Fibroblast of villous mesenchyme (primary cell): Measurements from ENCODE around the gene STRA8. TPM values are rescaled to one million over a fixed set of nuclear protein-coding genes. Genes with fewer than 3 reads are reported as not detected.

ENCODE experiments used
- DNase-seq: peaks from one replicate; pipeline ENCODE4 v3.0.0-alpha.2; 2010; ENCODE audit warnings: low read depth
- H3K4me3 ChIP-seq: 2 replicates; pipeline ENCODE4 v1.5.1; 2011; ENCODE audit warnings: low read depth, mild to moderate bottlenecking, low read length
- CTCF ChIP-seq: IDR thresholded peaks from 2 replicates; pipeline ENCODE4 v1.5.1; 2012; ENCODE audit warnings: low read depth, mild to moderate bottlenecking, low read length; ENCODE audit not compliant: insufficient read depth
- total RNA-seq: library from RNA; depleted of rRNA; stranded (reverse); fragments of >200 nt; gene quantifications from 2 replicates; pipeline ENCODE4 v1.2.3, GENCODE V29; 2012

STRA8 gene
- total RNA-seq, 1 donor: not detected

DNA sequence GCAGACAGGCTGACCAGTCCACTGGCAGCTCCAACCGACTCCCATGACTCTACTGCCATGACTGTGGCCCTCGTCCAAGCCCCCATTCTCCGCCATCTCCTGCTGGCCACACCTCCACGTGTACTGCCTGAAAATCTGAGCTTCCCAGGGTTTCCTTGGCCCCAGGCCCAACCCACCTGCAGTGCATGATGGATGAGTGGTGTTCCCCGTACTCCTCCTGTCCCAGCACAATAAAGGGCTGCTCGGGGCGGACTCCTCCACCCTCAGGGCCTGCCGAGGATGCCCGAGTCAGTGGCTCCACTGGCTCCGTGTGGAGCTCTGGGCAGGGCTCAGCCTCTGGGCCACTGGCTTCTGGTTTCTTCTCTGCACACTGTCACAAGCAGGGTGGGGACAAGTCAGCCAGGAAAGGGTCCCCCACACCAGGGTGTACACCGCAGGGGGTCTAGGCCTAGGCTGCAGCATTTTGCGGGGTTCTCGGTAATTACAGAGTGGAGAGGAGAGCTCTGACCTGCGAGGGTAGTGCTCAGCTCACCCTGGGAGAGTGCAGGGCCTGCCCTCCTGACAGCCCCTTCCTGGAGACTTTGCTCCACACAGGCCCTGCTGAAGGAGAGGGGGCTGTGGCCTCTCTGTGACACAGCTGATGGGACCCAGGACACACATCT lies 37.5 kb upstream of the STRA8 start:
- no peak overlapping the region for H3K4me3 ChIP-seq
- TF ChIP-seq CTCF: no peak
- DNase-seq: no peak

GRCh38 chr7:135197343-135197742 lies 36.3 kb upstream of the STRA8 start:
- DNase-seq: no peak
- TF ChIP-seq CTCF: no peak
- no peak overlapping the region for H3K4me3 ChIP-seq

GRCh38 chr7:135197906-135198655 lies 35.6 kb upstream of the STRA8 start:
- H3K4me3 ChIP-seq: no peak overlapping the region
- DNase-seq: peak; percentile 16
- TF ChIP-seq CTCF: no peak

DNA sequence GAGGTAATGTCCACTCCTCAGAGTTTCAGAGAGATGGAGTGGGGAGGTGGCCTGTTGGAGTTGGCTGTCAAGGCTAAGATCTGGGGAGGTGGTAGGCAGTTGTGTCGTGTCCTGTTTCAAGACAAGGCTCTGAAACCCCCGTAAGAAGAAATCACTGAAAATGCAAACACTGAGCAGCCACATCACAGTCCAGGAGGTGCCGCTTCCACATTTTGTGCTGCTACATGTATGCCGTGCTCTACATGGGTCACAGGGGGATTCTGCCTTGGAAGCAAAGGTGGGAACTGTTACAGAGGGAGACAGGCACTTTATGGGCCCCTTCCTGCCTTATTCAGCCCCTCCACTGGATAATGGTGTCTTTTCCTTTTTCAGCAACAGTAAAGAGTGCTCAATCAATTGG lies 34.2 kb upstream of the STRA8 start:
- H3K4me3 ChIP-seq: no peak overlapping the region
- no peak for DNase-seq
- no peak for TF ChIP-seq CTCF

- TF ChIP-seq CTCF: no peak
- H3K4me3 ChIP-seq: no peak overlapping the region
- no peak for DNase-seq
Observed at GRCh38 chr7:135200821-135201331, 32.8 kb upstream of the STRA8 start.

GRCh38 chr7:135201350-135201749 lies 32.3 kb upstream of the STRA8 start:
- DNase-seq: no peak
- no peak overlapping the region for H3K4me3 ChIP-seq
- TF ChIP-seq CTCF: no peak
